Caki2 (cell line): ENCODE data around the gene PBX1. TPM values are rescaled to one million over a fixed set of nuclear protein-coding genes. Genes with fewer than 3 reads are reported as not detected.

Experiments used
- DNase-seq: peaks from one replicate; pipeline ENCODE4 v3.0.0-alpha.2; 2015; ENCODE audit warnings: low read depth
- in situ Hi-C: cut with HindIII; loops from 2 replicates; pipeline ENCODE4 v1.10.0; 2016; ENCODE audit warnings: low sequenced_read_pairs, low pct_unique_long_range_greater_than_20kb, mixed read lengths
- total RNA-seq: library from RNA; depleted of rRNA; stranded (reverse); fragments of >200 nt; shearing (Covaris generic); gene quantifications from 2 replicates; pipeline ENCODE4 v1.2.3, GENCODE V29; 2014; ENCODE audit warnings: low replicate concordance

Gene PBX1
- total RNA-seq, 1 experiment from 2014 or later = 9.6 TPM

GRCh38 chr1:164562061-164562460, 3.1 kb downstream of the PBX1 start:
- DNase-seq = no peak
- in situ Hi-C loops = no loop called here

GRCh38 chr1:164562511-164562910, 3.5 kb downstream of the PBX1 start:
- in situ Hi-C loops = no loop called here
- DNase-seq = no peak

GRCh38 chr1:164562947-164563520, 4.0 kb downstream of the PBX1 start:
- no peak for DNase-seq
- in situ Hi-C loops = no loop called here

GRCh38 chr1:164563721-164564360, 4.9 kb downstream of the PBX1 start:
- in situ Hi-C loops = no loop called here
- DNase-seq = no peak

GRCh38 chr1:164564378-164564777, 5.4 kb downstream of the PBX1 start:
- DNase-seq = no peak
- in situ Hi-C loops = no loop called here

- DNase-seq = no peak
- in situ Hi-C loops = no loop called here
Measured at GRCh38 chr1:164565357-164565756, 6.4 kb downstream of the PBX1 start.

- no peak for DNase-seq
- in situ Hi-C loops = no loop called here
Measured at GRCh38 chr1:164567774-164568173, 8.8 kb downstream of the PBX1 start.

GRCh38 chr1:164569241-164569640, 10.3 kb downstream of the PBX1 start:
- in situ Hi-C loops = no loop called here

GRCh38 chr1:164569866-164570265, 10.9 kb downstream of the PBX1 start:
- in situ Hi-C loops = no loop called here
- no peak for DNase-seq

More at GRCh38 chr1:164569241-164569640, 10.3 kb downstream of the PBX1 start:
- no peak for DNase-seq

- in situ Hi-C loops = no loop called here
- no peak for DNase-seq
Measured at GRCh38 chr1:164571333-164571732, 12.3 kb downstream of the PBX1 start.

GRCh38 chr1:164575356-164575886, 16.4 kb downstream of the PBX1 start:
- DNase-seq = no peak
- in situ Hi-C loops = no loop called here

GRCh38 chr1:164576291-164577271, 17.6 kb downstream of the PBX1 start:
- in situ Hi-C loops = no loop called here
- DNase-seq = no peak

GRCh38 chr1:164577291-164577690, 18.3 kb downstream of the PBX1 start:
- in situ Hi-C loops = no loop called here
- DNase-seq = no peak

- in situ Hi-C loops = no loop called here
- no peak for DNase-seq
Measured at GRCh38 chr1:164578479-164579200, 19.7 kb downstream of the PBX1 start.

GRCh38 chr1:164579381-164579780, 20.4 kb downstream of the PBX1 start:
- in situ Hi-C loops = no loop called here
- no peak for DNase-seq

GRCh38 chr1:164581762-164582161, 22.8 kb downstream of the PBX1 start:
- in situ Hi-C loops = no loop called here
- no peak for DNase-seq

GRCh38 chr1:164583196-164583595, 24.2 kb downstream of the PBX1 start:
- in situ Hi-C loops = no loop called here

GRCh38 chr1:164583835-164584539, 25.0 kb downstream of the PBX1 start:
- in situ Hi-C loops = no loop called here
- no peak for DNase-seq

More at GRCh38 chr1:164583196-164583595, 24.2 kb downstream of the PBX1 start:
- no peak for DNase-seq
